Coronary artery (tissue), 2 donors: Measurements from ENCODE around the gene IDH3B.
A peak's percentile ranks its signal among the peaks of the same experiment; 100 is the strongest.

Source experiments
- DNase-seq: peaks from one replicate; pipeline ENCODE4 v3.0.0-alpha.2; 2017; ENCODE audit warnings: low spot score
- H3K27ac ChIP-seq, 2 donors: fragments of 200-600 bp; sonication (generic); one replicate each; pipeline ENCODE4 v1.5.1; 2016 to 2019
- H3K4me3 ChIP-seq: fragments of 200-600 bp; sonication (generic); 2 replicates; pipeline ENCODE4 v1.5.1; 2016; ENCODE audit warnings: mild to moderate bottlenecking, moderate library complexity
- CTCF ChIP-seq: fragments of 200-600 bp; sonication (generic); IDR thresholded peaks from one replicate; pipeline ENCODE4 v1.5.1; 2019; ENCODE audit warnings: antibody characterized with exemption

The IDH3B gene

GRCh38 chr20:2672446-2672845, 8.4 kb upstream of the IDH3B start:
- no peak for TF ChIP-seq CTCF
- Histone ChIP-seq H3K4me3 (no peak overlapping the region), H3K27ac (no peak overlapping the region)
- DNase-seq = no peak

GRCh38 chr20:2671977-2672376, 8.0 kb upstream of the IDH3B start:
- no peak for DNase-seq
- no peak for TF ChIP-seq CTCF
- Histone ChIP-seq H3K4me3 (no peak overlapping the region), H3K27ac (no peak overlapping the region)

- Histone ChIP-seq H3K27ac (peak overlapping the region; percentile 88 to 92), H3K4me3 (peak overlapping the region; percentile 96)
- no peak for TF ChIP-seq CTCF
- no peak for DNase-seq
These were observed 591 bp downstream of the IDH3B start for GRCh38 chr20:2663364-2663886.

GRCh38 chr20:2659547-2659946, 4.5 kb downstream of the IDH3B start:
- no peak for DNase-seq
- Histone ChIP-seq H3K27ac (no peak overlapping the region), H3K4me3 (no peak overlapping the region)
- no peak for TF ChIP-seq CTCF

GRCh38 chr20:2658414-2659354, 5.3 kb downstream of the IDH3B start:
- Histone ChIP-seq H3K27ac (no peak overlapping the region), H3K4me3 (no peak overlapping the region)
- no peak for TF ChIP-seq CTCF
- no peak for DNase-seq

- H3K27ac ChIP-seq = no peak overlapping the region
- no peak for TF ChIP-seq CTCF
- no peak overlapping the region for H3K4me3 ChIP-seq
- no peak for DNase-seq
These were observed 6.3 kb downstream of the IDH3B start for GRCh38 chr20:2657674-2658073.

- Histone ChIP-seq H3K27ac (no peak overlapping the region), H3K4me3 (no peak overlapping the region)
- TF ChIP-seq CTCF = no peak
- no peak for DNase-seq
These were observed 6.8 kb downstream of the IDH3B start for GRCh38 chr20:2657241-2657640.
